Measurements from ENCODE around the gene CFAP52. TPM values are rescaled to one million over a fixed set of nuclear protein-coding genes. Genes with fewer than 3 reads are reported as not detected.

CFAP52 gene
- total and polyA plus RNA-seq, 4 donors: 0.33 TPM; not detected in 3

DNA sequence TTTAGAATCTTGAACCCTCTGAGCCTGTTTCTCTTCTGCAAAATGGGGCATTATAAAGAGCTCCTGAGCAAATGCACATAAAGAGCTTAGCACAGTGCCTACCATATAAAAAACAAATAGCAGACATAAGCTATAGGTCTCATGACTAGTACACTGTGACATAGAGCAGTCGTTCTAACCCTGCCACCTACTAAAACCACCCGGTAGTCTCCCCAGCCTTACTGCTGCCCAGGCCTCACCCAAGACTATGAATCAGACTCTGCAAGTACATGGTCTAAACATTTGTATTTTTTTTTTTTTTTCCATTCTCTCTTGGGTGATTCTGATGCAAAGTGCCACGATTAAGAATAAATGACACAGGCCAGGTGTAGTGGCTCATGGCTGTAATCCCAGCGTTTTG lies 34.7 kb upstream of the CFAP52 start:
- WGBS: 96% methylated on average over 4 of the region's 4 CpGs
- Histone ChIP-seq H3K27ac (ENCODE audit: low read depth in 1 of 2, low read length in 2 of 2) (no peak overlapping the region), H3K27me3 (ENCODE audit: control insufficient read depth in 4 of 4, insufficient read depth in 4 of 4, low read length in 3 of 4) (no peaks in the 10 kb centered on the region), H3K4me1 (ENCODE audit: control insufficient read depth in 4 of 4, insufficient read depth in 4 of 4, low read length in 3 of 4) (peaks cover 0 to 4% (median 0%) of the 10 kb centered on the region in 4 donors), H3K4me3 (ENCODE audit: low read depth in 1 of 3, low read length in 3 of 3) (no peak overlapping the region), H3K9me3 (ENCODE audit: control insufficient read depth in 4 of 4, low read length in 3 of 4) (no peaks in the 10 kb centered on the region), H3K36me3 (ENCODE audit: control insufficient read depth in 4 of 4, insufficient read depth in 3 of 4, low read depth in 1 of 4, low read length in 3 of 4) (no peaks in the 10 kb centered on the region), H3K9ac (ENCODE audit: low read depth in 1 of 2, low read length in 2 of 2) (no peak overlapping the region)
- DNase-seq (ENCODE audit: low spot score): no peak
- no peak for TF ChIP-seq HNF4G (IDR thresholded peaks at IDR 0.05)

DNA sequence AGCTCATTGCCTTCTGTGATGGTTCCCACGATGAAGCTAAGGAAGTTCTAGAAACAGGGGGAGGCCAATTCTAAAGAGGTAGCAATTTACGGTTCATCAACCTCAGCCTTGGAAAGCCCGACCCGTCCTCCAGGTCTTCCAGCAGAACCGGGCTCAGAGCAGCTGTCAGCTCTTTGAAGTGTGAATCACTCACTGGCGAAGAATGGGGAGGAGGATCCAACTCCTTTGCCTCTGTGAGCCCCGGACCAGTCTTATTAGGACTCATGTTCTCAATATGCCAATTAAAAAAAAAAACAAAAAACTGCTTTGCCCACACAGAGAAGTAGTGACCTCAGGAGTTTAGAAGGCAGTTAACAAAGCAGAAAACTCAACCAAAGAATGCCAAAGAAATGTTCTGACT lies 32.2 kb upstream of the CFAP52 start:
- TF ChIP-seq, protein P1, sequence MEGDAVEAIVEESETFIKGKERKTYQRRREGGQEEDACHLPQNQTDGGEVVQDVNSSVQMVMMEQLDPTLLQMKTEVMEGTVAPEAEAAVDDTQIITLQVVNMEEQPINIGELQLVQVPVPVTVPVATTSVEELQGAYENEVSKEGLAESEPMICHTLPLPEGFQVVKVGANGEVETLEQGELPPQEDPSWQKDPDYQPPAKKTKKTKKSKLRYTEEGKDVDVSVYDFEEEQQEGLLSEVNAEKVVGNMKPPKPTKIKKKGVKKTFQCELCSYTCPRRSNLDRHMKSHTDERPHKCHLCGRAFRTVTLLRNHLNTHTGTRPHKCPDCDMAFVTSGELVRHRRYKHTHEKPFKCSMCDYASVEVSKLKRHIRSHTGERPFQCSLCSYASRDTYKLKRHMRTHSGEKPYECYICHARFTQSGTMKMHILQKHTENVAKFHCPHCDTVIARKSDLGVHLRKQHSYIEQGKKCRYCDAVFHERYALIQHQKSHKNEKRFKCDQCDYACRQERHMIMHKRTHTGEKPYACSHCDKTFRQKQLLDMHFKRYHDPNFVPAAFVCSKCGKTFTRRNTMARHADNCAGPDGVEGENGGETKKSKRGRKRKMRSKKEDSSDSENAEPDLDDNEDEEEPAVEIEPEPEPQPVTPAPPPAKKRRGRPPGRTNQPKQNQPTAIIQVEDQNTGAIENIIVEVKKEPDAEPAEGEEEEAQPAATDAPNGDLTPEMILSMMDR (IDR thresholded peaks at IDR 0.05; ENCODE audit: low read depth, low read length, missing input control): no peak
- no peaks in the 10 kb centered on the region for H3K4me1 ChIP-seq (ENCODE audit: control insufficient read depth in 4 of 4, insufficient read depth in 4 of 4, low read length in 3 of 4)
- H3K9ac ChIP-seq (ENCODE audit: low read depth in 1 of 2, low read length in 2 of 2): no peak overlapping the region
- no peaks in the 10 kb centered on the region for H3K27me3 ChIP-seq (ENCODE audit: control insufficient read depth in 4 of 4, insufficient read depth in 4 of 4, low read length in 3 of 4)
- 94% methylated on average over 7 of the region's 7 CpGs for WGBS
- H3K4me3 ChIP-seq (ENCODE audit: low read depth in 1 of 3, low read length in 3 of 3): no peak overlapping the region
- H3K9me3 ChIP-seq (ENCODE audit: control insufficient read depth in 4 of 4, low read length in 3 of 4): no peaks in the 10 kb centered on the region
- H3K36me3 ChIP-seq (ENCODE audit: control insufficient read depth in 4 of 4, insufficient read depth in 3 of 4, low read depth in 1 of 4, low read length in 3 of 4): no peaks in the 10 kb centered on the region
- DNase-seq (ENCODE audit: low spot score): no peak
- no peak overlapping the region for H3K27ac ChIP-seq (ENCODE audit: low read depth in 1 of 2, low read length in 2 of 2)

DNA sequence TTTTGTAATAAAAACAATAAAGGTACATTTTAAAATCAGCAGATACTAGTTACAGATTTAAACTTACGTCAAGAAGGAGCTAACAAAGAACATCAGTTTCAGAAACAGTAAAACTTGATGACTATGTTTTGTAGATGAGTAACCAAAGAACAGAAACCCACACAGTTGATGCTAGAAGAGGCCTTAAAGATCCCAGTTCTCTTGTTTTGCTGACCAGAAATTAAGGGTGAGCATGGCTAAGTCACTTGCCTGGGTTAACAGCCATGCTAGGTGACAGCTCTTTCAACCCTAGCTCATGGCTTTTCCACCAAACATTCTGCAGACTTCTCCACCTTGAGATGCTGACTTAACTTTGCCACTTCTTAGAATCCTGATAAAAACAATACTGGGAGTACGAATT lies 27.2 kb upstream of the CFAP52 start:
- Histone ChIP-seq H3K9me3 (ENCODE audit: control insufficient read depth in 4 of 4, low read length in 3 of 4) (no peaks in the 10 kb centered on the region), H3K4me1 (ENCODE audit: control insufficient read depth in 4 of 4, insufficient read depth in 4 of 4, low read length in 3 of 4) (no peaks in the 10 kb centered on the region), H3K4me3 (ENCODE audit: low read depth in 1 of 3, low read length in 3 of 3) (no peak overlapping the region), H3K27me3 (ENCODE audit: control insufficient read depth in 4 of 4, insufficient read depth in 4 of 4, low read length in 3 of 4) (no peaks in the 10 kb centered on the region), H3K9ac (ENCODE audit: low read depth in 1 of 2, low read length in 2 of 2) (no peak overlapping the region), H3K36me3 (ENCODE audit: control insufficient read depth in 4 of 4, insufficient read depth in 3 of 4, low read depth in 1 of 4, low read length in 3 of 4) (peaks cover 0 to 3% (median under 1%) of the 10 kb centered on the region in 4 donors), H3K27ac (ENCODE audit: low read depth in 1 of 2, low read length in 2 of 2) (no peak overlapping the region)
- no peak for DNase-seq (ENCODE audit: low spot score)
- 94% methylated on average over 2 of the region's 2 CpGs for WGBS
- no peak for TF ChIP-seq YY1 (IDR thresholded peaks at IDR 0.05)
- TF ChIP-seq, protein P2, sequence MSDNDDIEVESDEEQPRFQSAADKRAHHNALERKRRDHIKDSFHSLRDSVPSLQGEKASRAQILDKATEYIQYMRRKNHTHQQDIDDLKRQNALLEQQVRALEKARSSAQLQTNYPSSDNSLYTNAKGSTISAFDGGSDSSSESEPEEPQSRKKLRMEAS (IDR thresholded peaks at IDR 0.05): no peak
- no peak for TF ChIP-seq HNF4G (IDR thresholded peaks at IDR 0.05)
- TF ChIP-seq, protein P3, sequence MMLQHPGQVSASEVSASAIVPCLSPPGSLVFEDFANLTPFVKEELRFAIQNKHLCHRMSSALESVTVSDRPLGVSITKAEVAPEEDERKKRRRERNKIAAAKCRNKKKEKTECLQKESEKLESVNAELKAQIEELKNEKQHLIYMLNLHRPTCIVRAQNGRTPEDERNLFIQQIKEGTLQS (IDR thresholded peaks at IDR 0.05): no peak
- no peak for TF ChIP-seq FOXA2 (IDR thresholded peaks at IDR 0.05)
- TF ChIP-seq, protein P1 (IDR thresholded peaks at IDR 0.05; ENCODE audit: low read depth, low read length, missing input control): no peak
- TF ChIP-seq RAD21 (IDR thresholded peaks at IDR 0.05): no peak
- no peak for TF ChIP-seq FOXA1 (IDR thresholded peaks at IDR 0.05)
- TF ChIP-seq TAF1 (conservative IDR thresholded peaks at IDR 0.05): no peak
- no peak for TF ChIP-seq EGR1 (IDR thresholded peaks at IDR 0.05; ENCODE audit: low read depth in 2 of 2)
- TF ChIP-seq, protein P4, sequence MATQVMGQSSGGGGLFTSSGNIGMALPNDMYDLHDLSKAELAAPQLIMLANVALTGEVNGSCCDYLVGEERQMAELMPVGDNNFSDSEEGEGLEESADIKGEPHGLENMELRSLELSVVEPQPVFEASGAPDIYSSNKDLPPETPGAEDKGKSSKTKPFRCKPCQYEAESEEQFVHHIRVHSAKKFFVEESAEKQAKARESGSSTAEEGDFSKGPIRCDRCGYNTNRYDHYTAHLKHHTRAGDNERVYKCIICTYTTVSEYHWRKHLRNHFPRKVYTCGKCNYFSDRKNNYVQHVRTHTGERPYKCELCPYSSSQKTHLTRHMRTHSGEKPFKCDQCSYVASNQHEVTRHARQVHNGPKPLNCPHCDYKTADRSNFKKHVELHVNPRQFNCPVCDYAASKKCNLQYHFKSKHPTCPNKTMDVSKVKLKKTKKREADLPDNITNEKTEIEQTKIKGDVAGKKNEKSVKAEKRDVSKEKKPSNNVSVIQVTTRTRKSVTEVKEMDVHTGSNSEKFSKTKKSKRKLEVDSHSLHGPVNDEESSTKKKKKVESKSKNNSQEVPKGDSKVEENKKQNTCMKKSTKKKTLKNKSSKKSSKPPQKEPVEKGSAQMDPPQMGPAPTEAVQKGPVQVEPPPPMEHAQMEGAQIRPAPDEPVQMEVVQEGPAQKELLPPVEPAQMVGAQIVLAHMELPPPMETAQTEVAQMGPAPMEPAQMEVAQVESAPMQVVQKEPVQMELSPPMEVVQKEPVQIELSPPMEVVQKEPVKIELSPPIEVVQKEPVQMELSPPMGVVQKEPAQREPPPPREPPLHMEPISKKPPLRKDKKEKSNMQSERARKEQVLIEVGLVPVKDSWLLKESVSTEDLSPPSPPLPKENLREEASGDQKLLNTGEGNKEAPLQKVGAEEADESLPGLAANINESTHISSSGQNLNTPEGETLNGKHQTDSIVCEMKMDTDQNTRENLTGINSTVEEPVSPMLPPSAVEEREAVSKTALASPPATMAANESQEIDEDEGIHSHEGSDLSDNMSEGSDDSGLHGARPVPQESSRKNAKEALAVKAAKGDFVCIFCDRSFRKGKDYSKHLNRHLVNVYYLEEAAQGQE (IDR thresholded peaks at IDR 0.05): no peak
- no peak for TF ChIP-seq SP1 (IDR thresholded peaks at IDR 0.05)
- no peak for TF ChIP-seq HNF4A (conservative IDR thresholded peaks at IDR 0.05)
